ENCODE results near the gene FAN1.
"Not testable (repeated sequence)": the region's sequence is repeated elsewhere in the genome, so short reads cannot be mapped to it uniquely, and the experiment has no call there.

Gene FAN1

GRCh38 chr15:30903497-30904187 lies at the start of gene FAN1:
TSS of gene FAN1 (plus strand) at chr15:30903915. CDS start at chr15:30904664, 749 bp downstream.
- no peak for DNase-seq
- in situ Hi-C loops (cut with MboI; ENCODE audit: low pct_unique_long_range_greater_than_20kb, low sequenced_read_pairs) = no loop called here

GRCh38 chr15:30859091-30859874 lies 44.4 kb upstream of the FAN1 start:
- peak; percentile 40 for DNase-seq

GRCh38 chr15:30865257-30865656 lies 38.5 kb upstream of the FAN1 start:
- DNase-seq = no peak
- in situ Hi-C loops (cut with MboI; ENCODE audit: low pct_unique_long_range_greater_than_20kb, low sequenced_read_pairs) = no loop called here

More at GRCh38 chr15:30859091-30859874, 44.4 kb upstream of the FAN1 start:
- in situ Hi-C loops (cut with MboI; ENCODE audit: low pct_unique_long_range_greater_than_20kb, low sequenced_read_pairs) = no loop called here

- no peak for DNase-seq
- in situ Hi-C loops (cut with MboI; ENCODE audit: low pct_unique_long_range_greater_than_20kb, low sequenced_read_pairs) = no loop called here
These were observed 33.0 kb upstream of the FAN1 start for GRCh38 chr15:30870681-30871080.

- no peak for DNase-seq
- in situ Hi-C loops (cut with MboI; ENCODE audit: low pct_unique_long_range_greater_than_20kb, low sequenced_read_pairs) = no loop called here
These were observed 31.4 kb upstream of the FAN1 start for GRCh38 chr15:30872341-30872748.

- in situ Hi-C loops (cut with MboI; ENCODE audit: low pct_unique_long_range_greater_than_20kb, low sequenced_read_pairs) = no loop called here
- DNase-seq = no peak
These were observed 26.6 kb upstream of the FAN1 start for GRCh38 chr15:30877070-30877469.

GRCh38 chr15:30878515-30878914 lies 25.2 kb upstream of the FAN1 start:
- in situ Hi-C loops (cut with MboI; ENCODE audit: low pct_unique_long_range_greater_than_20kb, low sequenced_read_pairs) = no loop called here
- DNase-seq = no peak

- DNase-seq = no peak
- in situ Hi-C loops (cut with MboI; ENCODE audit: low pct_unique_long_range_greater_than_20kb, low sequenced_read_pairs) = no loop called here
These were observed 20.8 kb upstream of the FAN1 start for GRCh38 chr15:30882849-30883433.

- DNase-seq; in situ Hi-C loops (cut with MboI; ENCODE audit: low pct_unique_long_range_greater_than_20kb, low sequenced_read_pairs): not testable (repeated sequence)
These were observed 20.0 kb upstream of the FAN1 start for GRCh38 chr15:30883666-30884065.

- in situ Hi-C loops (cut with MboI; ENCODE audit: low pct_unique_long_range_greater_than_20kb, low sequenced_read_pairs) = no loop called here
- no peak for DNase-seq
These were observed 17.9 kb upstream of the FAN1 start for GRCh38 chr15:30885814-30886213.

- in situ Hi-C loops (cut with MboI; ENCODE audit: low pct_unique_long_range_greater_than_20kb, low sequenced_read_pairs) = no loop called here
- DNase-seq = no peak
These were observed 14.5 kb upstream of the FAN1 start for GRCh38 chr15:30889196-30889595.

GRCh38 chr15:30895461-30896210 lies 8.1 kb upstream of the FAN1 start:
- in situ Hi-C loops (cut with MboI; ENCODE audit: low pct_unique_long_range_greater_than_20kb, low sequenced_read_pairs) = no loop called here
- DNase-seq = no peak

GRCh38 chr15:30896211-30896606 lies 7.5 kb upstream of the FAN1 start:
- in situ Hi-C loops (cut with MboI; ENCODE audit: low pct_unique_long_range_greater_than_20kb, low sequenced_read_pairs) = no loop called here
- DNase-seq = no peak

GRCh38 chr15:30901889-30902288 lies 1.8 kb upstream of the FAN1 start:
- in situ Hi-C loops (cut with MboI; ENCODE audit: low pct_unique_long_range_greater_than_20kb, low sequenced_read_pairs) = no loop called here
- no peak for DNase-seq

GRCh38 chr15:30904812-30905211 lies 1.1 kb downstream of the FAN1 start:
- DNase-seq = no peak
- in situ Hi-C loops (cut with MboI; ENCODE audit: low pct_unique_long_range_greater_than_20kb, low sequenced_read_pairs) = no loop called here

GRCh38 chr15:30905821-30906220 lies 2.1 kb downstream of the FAN1 start:
- DNase-seq = no peak
- in situ Hi-C loops (cut with MboI; ENCODE audit: low pct_unique_long_range_greater_than_20kb, low sequenced_read_pairs) = no loop called here

- in situ Hi-C loops (cut with MboI; ENCODE audit: low pct_unique_long_range_greater_than_20kb, low sequenced_read_pairs) = no loop called here
- no peak for DNase-seq
These were observed 2.7 kb downstream of the FAN1 start for GRCh38 chr15:30906366-30906765.

- in situ Hi-C loops (cut with MboI; ENCODE audit: low pct_unique_long_range_greater_than_20kb, low sequenced_read_pairs) = no loop called here
- no peak for DNase-seq
These were observed 10.0 kb downstream of the FAN1 start for GRCh38 chr15:30913761-30914160.

- in situ Hi-C loops (cut with MboI; ENCODE audit: low pct_unique_long_range_greater_than_20kb, low sequenced_read_pairs) = no loop called here
- DNase-seq = no peak
These were observed 13.3 kb downstream of the FAN1 start for GRCh38 chr15:30917013-30917412.

GRCh38 chr15:30917675-30918074 lies 14.0 kb downstream of the FAN1 start:
- in situ Hi-C loops (cut with MboI; ENCODE audit: low pct_unique_long_range_greater_than_20kb, low sequenced_read_pairs) = no loop called here
- no peak for DNase-seq

All from KBM-7 (cell line).